HG02884 (cell line): Measurements from ENCODE around the gene PRRG2.

Experiments
- ATAC-seq: cut with Tn5 transposase; IDR thresholded peaks from one replicate; pipeline ENCODE4 v1.9.1; 2021; ENCODE audit warnings: mild to moderate bottlenecking, moderate library complexity; ENCODE audit not compliant: unreplicated experiment

PRRG2 gene

GRCh38 chr19:49556412-49557398 lies 24.4 kb upstream of the PRRG2 start:
- no peak for ATAC-seq

GRCh38 chr19:49557641-49558325 lies 23.3 kb upstream of the PRRG2 start:
- no peak for ATAC-seq

- no peak for ATAC-seq
Observed at GRCh38 chr19:49558591-49558990, 22.5 kb upstream of the PRRG2 start.

GRCh38 chr19:49559443-49559842 lies 21.7 kb upstream of the PRRG2 start:
- no peak for ATAC-seq

- no peak for ATAC-seq
Observed at GRCh38 chr19:49559928-49560327, 21.2 kb upstream of the PRRG2 start.

- no peak for ATAC-seq
Observed at GRCh38 chr19:49560358-49560900, 20.7 kb upstream of the PRRG2 start.

GRCh38 chr19:49564616-49565045 lies 16.5 kb upstream of the PRRG2 start:
- no peak for ATAC-seq

GRCh38 chr19:49565261-49565660 lies 15.9 kb upstream of the PRRG2 start:
- no peak for ATAC-seq

- no peak for ATAC-seq
Observed at GRCh38 chr19:49566302-49566701, 14.8 kb upstream of the PRRG2 start.

- ATAC-seq, result no peak
Observed at GRCh38 chr19:49567861-49568441, 13.2 kb upstream of the PRRG2 start.

GRCh38 chr19:49570138-49570856 lies 10.8 kb upstream of the PRRG2 start:
- no peak for ATAC-seq

- ATAC-seq, result no peak
Observed at GRCh38 chr19:49570997-49571676, 10.0 kb upstream of the PRRG2 start.

GRCh38 chr19:49573009-49573408 lies 8.1 kb upstream of the PRRG2 start:
- ATAC-seq, result no peak

- no peak for ATAC-seq
Observed at GRCh38 chr19:49573425-49573824, 7.7 kb upstream of the PRRG2 start.

- ATAC-seq, result no peak
Observed at GRCh38 chr19:49574206-49574755, 6.8 kb upstream of the PRRG2 start.

- ATAC-seq, result no peak
Observed at GRCh38 chr19:49579193-49579592, 1.9 kb upstream of the PRRG2 start.

- no peak for ATAC-seq
Observed at GRCh38 chr19:49579947-49580263, 1.2 kb upstream of the PRRG2 start.

- peak; percentile 70 for ATAC-seq
Observed at GRCh38 chr19:49580264-49581006, 681 bp upstream of the PRRG2 start, which contains the start of gene NOSIP. Gene NOSIP (minus strand): TSS chr19:49580556. CDS start chr19:49560691, 19,865 bp downstream.

- no peak for ATAC-seq
Observed at GRCh38 chr19:49583239-49583638, 2.1 kb downstream of the PRRG2 start.
